Measurements from ENCODE around the gene CCR4. TPM values are rescaled to one million over a fixed set of nuclear protein-coding genes. Genes with fewer than 3 reads are reported as not detected.
"Not testable (repeated sequence)": the region's sequence is repeated elsewhere in the genome, so short reads cannot be mapped to it uniquely, and the experiment has no call there.

The CCR4 gene
- total RNA-seq, 1 experiment from 2014 or later, result not detected

GRCh38 chr3:32960404-32961170 is 9.1 kb downstream of the CCR4 start:
- peaks cover 33% of the 10 kb centered on the region for H3K27me3 Mint-ChIP-seq (ENCODE audit: unreplicated experiment)
- intact Hi-C loops (cut with micrococcal nuclease; ENCODE audit: unreplicated experiment), result no loop called here
- no peaks in the 10 kb centered on the region for H3K4me1 Mint-ChIP-seq (ENCODE audit: low read depth, unreplicated experiment)
- BruUV-seq (replicated peaks), result no TSS peak
- H3K9me3 Mint-ChIP-seq (ENCODE audit: low read depth, unreplicated experiment), result peaks cover 5% of the 10 kb centered on the region
- DNase-seq, result no peak
- no peak overlapping the region for H3K4me3 Mint-ChIP-seq (ENCODE audit: low read depth, unreplicated experiment)
- CTCF ChIA-PET, result no interaction called here
- TF ChIP-seq CTCF (IDR thresholded peaks at IDR 0.05; ENCODE audit: unreplicated experiment), result no peak
- no peak overlapping the region for H3K27ac Mint-ChIP-seq (ENCODE audit: unreplicated experiment)
- no peaks in the 10 kb centered on the region for H3K36me3 Mint-ChIP-seq (ENCODE audit: insufficient read depth, unreplicated experiment)

DNA sequence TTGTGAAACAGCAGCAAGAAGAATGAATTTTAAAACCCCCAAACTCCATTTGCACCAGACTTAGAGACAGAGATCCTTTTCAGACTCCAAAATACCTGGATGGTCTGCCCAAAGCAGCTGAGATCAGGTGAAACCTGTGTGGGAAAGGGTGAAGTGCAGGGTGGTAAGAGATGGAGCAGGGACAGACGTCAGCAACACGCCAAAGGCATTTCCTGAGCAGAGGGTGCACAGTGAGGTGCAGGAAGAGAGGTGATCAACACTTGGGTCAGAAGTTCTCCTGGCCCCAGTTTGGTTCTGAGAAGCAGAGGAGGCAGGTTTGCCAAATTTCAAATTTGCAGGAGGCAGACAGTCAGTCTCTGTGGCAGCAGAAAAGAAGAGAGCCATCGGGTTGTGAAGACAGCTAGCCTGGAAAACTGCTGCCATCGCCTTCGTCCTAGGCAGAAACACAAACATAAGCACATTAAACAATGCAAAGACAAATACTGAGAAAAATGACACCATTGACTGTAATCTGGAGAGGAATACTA is 9.8 kb downstream of the CCR4 start:
- peaks cover 5% of the 10 kb centered on the region for H3K9me3 Mint-ChIP-seq (ENCODE audit: low read depth, unreplicated experiment)
- DNase-seq, result no peak
- TF ChIP-seq CTCF (IDR thresholded peaks at IDR 0.05; ENCODE audit: unreplicated experiment), result no peak
- H3K36me3 Mint-ChIP-seq (ENCODE audit: insufficient read depth, unreplicated experiment), result no peaks in the 10 kb centered on the region
- no peak overlapping the region for H3K27ac Mint-ChIP-seq (ENCODE audit: unreplicated experiment)
- BruUV-seq (replicated peaks), result no TSS peak
- H3K4me1 Mint-ChIP-seq (ENCODE audit: low read depth, unreplicated experiment), result no peaks in the 10 kb centered on the region
- intact Hi-C loops (cut with micrococcal nuclease; ENCODE audit: unreplicated experiment), result no loop called here
- CTCF ChIA-PET, result no interaction called here
- H3K27me3 Mint-ChIP-seq (ENCODE audit: unreplicated experiment), result peaks cover 33% of the 10 kb centered on the region
- no peak overlapping the region for H3K4me3 Mint-ChIP-seq (ENCODE audit: low read depth, unreplicated experiment)

DNA sequence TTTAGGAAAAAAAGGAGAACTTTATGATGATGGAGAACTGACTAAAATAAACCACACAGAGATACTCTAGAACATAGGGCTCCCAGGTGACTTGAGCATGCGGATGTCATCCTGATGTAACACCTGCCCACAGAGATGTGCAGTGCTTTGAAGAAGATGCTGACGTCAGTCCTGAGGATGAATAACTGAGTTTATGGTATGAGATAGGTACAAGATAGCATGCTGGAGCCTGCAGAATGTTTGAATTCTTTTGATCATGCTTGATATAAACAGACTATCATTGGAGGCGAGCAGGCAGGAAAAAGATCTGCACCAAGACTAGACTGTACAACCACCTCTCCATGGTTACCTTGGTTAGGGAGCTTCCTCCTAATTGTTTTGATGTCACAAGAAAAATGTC is 12.4 kb downstream of the CCR4 start:
- no peak overlapping the region for H3K4me3 Mint-ChIP-seq (ENCODE audit: low read depth, unreplicated experiment)
- H3K27me3 Mint-ChIP-seq (ENCODE audit: unreplicated experiment), result peaks cover 29% of the 10 kb centered on the region
- H3K36me3 Mint-ChIP-seq (ENCODE audit: insufficient read depth, unreplicated experiment), result no peaks in the 10 kb centered on the region
- no peak for DNase-seq
- intact Hi-C loops (cut with micrococcal nuclease; ENCODE audit: unreplicated experiment), result no loop called here
- H3K27ac Mint-ChIP-seq (ENCODE audit: unreplicated experiment), result no peak overlapping the region
- CTCF ChIA-PET, result no interaction called here
- H3K4me1 Mint-ChIP-seq (ENCODE audit: low read depth, unreplicated experiment), result no peaks in the 10 kb centered on the region
- BruUV-seq (replicated peaks), result no TSS peak
- H3K9me3 Mint-ChIP-seq (ENCODE audit: low read depth, unreplicated experiment), result peaks cover 8% of the 10 kb centered on the region
- TF ChIP-seq CTCF (IDR thresholded peaks at IDR 0.05; ENCODE audit: unreplicated experiment), result no peak

DNA sequence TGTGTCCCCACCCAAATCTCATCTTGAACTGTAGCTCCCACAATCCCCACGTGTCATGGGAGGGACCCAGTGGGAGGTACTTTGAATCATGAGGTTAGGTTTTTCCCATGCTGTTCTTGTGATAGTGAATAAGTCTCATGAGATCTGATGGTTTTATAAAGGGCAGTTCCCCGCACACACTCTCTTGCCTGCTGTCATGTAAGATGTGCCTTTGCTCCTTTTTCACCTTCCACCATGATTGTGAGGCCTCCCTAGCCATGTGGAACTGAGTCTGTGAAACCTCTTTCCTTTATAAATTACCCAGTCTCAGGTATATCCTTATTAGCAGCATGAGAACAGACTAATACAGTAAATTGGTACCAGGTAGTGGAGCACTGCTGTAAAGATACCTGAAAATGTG is 13.3 kb downstream of the CCR4 start:
- H3K4me1 Mint-ChIP-seq (ENCODE audit: low read depth, unreplicated experiment); DNase-seq; BruUV-seq (replicated peaks); H3K4me3 Mint-ChIP-seq (ENCODE audit: low read depth, unreplicated experiment); intact Hi-C loops (cut with micrococcal nuclease; ENCODE audit: unreplicated experiment); CTCF ChIA-PET; H3K9me3 Mint-ChIP-seq (ENCODE audit: low read depth, unreplicated experiment); H3K27ac Mint-ChIP-seq (ENCODE audit: unreplicated experiment); H3K36me3 Mint-ChIP-seq (ENCODE audit: insufficient read depth, unreplicated experiment): not testable (repeated sequence)
- peaks cover 20% of the 10 kb centered on the region for H3K27me3 Mint-ChIP-seq (ENCODE audit: unreplicated experiment)

GRCh38 chr3:32965617-32966213 is 14.3 kb downstream of the CCR4 start:
- DNase-seq; H3K36me3 Mint-ChIP-seq (ENCODE audit: insufficient read depth, unreplicated experiment); H3K9me3 Mint-ChIP-seq (ENCODE audit: low read depth, unreplicated experiment); H3K27ac Mint-ChIP-seq (ENCODE audit: unreplicated experiment); H3K4me3 Mint-ChIP-seq (ENCODE audit: low read depth, unreplicated experiment); intact Hi-C loops (cut with micrococcal nuclease; ENCODE audit: unreplicated experiment); H3K4me1 Mint-ChIP-seq (ENCODE audit: low read depth, unreplicated experiment); BruUV-seq (replicated peaks): not testable (repeated sequence)
- peaks cover 11% of the 10 kb centered on the region for H3K27me3 Mint-ChIP-seq (ENCODE audit: unreplicated experiment)
- CTCF ChIA-PET, result interaction anchor here (0.7 kb wide), 1 partner anchor 146 kb away, joined by 3 read pairs; no protein-coding TSS in a partner anchor

DNA sequence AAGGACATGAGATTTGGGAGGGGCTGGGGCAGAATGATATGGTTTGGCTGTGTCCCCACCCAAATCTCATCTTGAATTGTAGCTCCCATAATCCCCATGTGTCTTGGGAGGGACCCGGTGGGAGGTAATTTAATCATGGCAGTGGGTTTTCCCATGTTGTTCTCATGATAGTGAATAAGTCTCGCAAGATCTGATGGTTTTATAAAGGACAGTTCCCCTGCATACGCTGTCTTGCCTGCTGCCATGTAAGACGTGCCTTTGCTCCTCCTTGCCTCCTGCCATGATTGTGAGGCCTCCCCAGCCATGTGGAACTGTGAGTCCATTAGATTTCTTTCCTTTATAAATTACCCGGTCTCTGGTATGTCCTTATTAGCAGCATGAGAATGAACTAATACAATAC is 15.2 kb downstream of the CCR4 start:
- BruUV-seq (replicated peaks); H3K4me1 Mint-ChIP-seq (ENCODE audit: low read depth, unreplicated experiment); DNase-seq; H3K9me3 Mint-ChIP-seq (ENCODE audit: low read depth, unreplicated experiment); intact Hi-C loops (cut with micrococcal nuclease; ENCODE audit: unreplicated experiment); H3K36me3 Mint-ChIP-seq (ENCODE audit: insufficient read depth, unreplicated experiment); CTCF ChIA-PET; H3K27ac Mint-ChIP-seq (ENCODE audit: unreplicated experiment); H3K4me3 Mint-ChIP-seq (ENCODE audit: low read depth, unreplicated experiment); H3K27me3 Mint-ChIP-seq (ENCODE audit: unreplicated experiment): not testable (repeated sequence)

Measured in Calu3 (cell line).